ENCODE results near the gene ZBTB16.

The ZBTB16 gene

DNA sequence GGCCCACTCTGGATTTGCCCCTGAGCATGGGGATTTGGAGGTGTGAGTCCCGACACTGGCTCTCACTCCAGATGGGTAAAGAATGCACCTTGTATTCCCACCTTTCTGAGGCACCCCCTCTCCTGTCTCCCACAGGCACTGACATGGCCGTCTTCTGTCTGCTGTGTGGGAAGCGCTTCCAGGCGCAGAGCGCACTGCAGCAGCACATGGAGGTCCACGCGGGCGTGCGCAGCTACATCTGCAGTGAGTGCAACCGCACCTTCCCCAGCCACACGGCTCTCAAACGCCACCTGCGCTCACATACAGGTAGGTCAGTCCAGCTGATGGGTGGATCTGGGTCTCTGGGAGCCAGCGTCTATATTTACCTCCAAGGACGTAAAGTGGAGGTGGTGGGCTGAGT is 182.5 kb downstream of the ZBTB16 start:
- Histone ChIP-seq H3K27me3 (ENCODE audit: insufficient read depth, poor library complexity, severe bottlenecking) (no peaks in the 10 kb centered on the region), H3K27ac (replicated peaks) (no peak overlapping the region)
- TF ChIP-seq, protein P1, sequence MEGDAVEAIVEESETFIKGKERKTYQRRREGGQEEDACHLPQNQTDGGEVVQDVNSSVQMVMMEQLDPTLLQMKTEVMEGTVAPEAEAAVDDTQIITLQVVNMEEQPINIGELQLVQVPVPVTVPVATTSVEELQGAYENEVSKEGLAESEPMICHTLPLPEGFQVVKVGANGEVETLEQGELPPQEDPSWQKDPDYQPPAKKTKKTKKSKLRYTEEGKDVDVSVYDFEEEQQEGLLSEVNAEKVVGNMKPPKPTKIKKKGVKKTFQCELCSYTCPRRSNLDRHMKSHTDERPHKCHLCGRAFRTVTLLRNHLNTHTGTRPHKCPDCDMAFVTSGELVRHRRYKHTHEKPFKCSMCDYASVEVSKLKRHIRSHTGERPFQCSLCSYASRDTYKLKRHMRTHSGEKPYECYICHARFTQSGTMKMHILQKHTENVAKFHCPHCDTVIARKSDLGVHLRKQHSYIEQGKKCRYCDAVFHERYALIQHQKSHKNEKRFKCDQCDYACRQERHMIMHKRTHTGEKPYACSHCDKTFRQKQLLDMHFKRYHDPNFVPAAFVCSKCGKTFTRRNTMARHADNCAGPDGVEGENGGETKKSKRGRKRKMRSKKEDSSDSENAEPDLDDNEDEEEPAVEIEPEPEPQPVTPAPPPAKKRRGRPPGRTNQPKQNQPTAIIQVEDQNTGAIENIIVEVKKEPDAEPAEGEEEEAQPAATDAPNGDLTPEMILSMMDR (IDR thresholded peaks at IDR 0.05; ENCODE audit: insufficient read depth, low read length): no peak
- TF ChIP-seq, protein P2, sequence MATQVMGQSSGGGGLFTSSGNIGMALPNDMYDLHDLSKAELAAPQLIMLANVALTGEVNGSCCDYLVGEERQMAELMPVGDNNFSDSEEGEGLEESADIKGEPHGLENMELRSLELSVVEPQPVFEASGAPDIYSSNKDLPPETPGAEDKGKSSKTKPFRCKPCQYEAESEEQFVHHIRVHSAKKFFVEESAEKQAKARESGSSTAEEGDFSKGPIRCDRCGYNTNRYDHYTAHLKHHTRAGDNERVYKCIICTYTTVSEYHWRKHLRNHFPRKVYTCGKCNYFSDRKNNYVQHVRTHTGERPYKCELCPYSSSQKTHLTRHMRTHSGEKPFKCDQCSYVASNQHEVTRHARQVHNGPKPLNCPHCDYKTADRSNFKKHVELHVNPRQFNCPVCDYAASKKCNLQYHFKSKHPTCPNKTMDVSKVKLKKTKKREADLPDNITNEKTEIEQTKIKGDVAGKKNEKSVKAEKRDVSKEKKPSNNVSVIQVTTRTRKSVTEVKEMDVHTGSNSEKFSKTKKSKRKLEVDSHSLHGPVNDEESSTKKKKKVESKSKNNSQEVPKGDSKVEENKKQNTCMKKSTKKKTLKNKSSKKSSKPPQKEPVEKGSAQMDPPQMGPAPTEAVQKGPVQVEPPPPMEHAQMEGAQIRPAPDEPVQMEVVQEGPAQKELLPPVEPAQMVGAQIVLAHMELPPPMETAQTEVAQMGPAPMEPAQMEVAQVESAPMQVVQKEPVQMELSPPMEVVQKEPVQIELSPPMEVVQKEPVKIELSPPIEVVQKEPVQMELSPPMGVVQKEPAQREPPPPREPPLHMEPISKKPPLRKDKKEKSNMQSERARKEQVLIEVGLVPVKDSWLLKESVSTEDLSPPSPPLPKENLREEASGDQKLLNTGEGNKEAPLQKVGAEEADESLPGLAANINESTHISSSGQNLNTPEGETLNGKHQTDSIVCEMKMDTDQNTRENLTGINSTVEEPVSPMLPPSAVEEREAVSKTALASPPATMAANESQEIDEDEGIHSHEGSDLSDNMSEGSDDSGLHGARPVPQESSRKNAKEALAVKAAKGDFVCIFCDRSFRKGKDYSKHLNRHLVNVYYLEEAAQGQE (IDR thresholded peaks at IDR 0.05; ENCODE audit: insufficient replicate concordance, low read depth): no peak
- TF ChIP-seq GABPA (IDR thresholded peaks at IDR 0.05; ENCODE audit: low read depth) (no peak), SPI1 (IDR thresholded peaks at IDR 0.05; ENCODE audit: borderline replicate concordance, low read depth) (no peak), POLR2AphosphoS5 (IDR thresholded peaks at IDR 0.05; ENCODE audit: low read depth) (no peak)

DNA sequence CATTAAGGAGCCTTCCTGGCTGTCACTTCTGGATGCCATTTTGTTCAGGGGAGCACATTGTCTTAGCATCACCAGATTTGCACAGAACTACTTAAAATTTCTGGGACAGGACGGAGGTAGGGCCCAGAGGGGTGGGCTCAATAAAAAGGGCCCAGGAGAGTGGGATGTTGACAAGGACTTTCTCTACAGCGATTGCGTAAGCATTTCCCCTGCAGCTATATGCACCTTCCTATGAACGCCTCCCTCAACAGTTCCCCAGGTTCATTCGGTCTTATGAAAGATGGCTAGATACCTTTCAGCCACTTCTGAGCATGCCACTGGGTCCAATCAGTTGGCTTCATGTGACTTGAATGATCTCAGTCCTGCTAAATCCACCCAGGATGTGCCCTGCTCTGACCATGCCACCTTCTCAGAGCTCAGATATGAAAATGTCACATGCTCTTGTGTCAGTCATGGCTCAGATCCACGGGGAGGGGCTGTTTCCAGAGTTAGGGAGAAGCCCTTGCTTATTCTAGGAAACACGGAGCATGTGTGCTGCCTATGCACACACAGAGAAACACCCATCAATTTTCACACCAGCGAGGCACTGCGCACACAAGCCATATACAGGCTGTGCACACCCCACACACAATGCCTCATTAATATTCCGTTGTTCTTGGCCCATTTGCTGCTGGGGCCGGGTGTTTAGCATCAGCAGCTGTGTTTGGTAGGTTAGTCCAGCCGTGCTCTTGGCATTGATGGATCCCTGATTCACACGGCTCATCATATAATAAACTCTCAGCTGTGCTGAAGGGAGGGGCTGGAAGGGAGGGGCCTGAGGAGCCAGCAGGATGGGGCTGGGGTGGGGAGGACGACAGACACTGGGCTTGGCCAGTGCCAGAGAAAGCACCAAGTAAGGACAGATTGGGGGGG is 184.2 kb downstream of the ZBTB16 start:
- H3K27ac ChIP-seq (replicated peaks): no peak overlapping the region
- TF ChIP-seq, protein P2 (IDR thresholded peaks at IDR 0.05; ENCODE audit: insufficient replicate concordance, low read depth): no peak
- TF ChIP-seq POLR2AphosphoS5 (IDR thresholded peaks at IDR 0.05; ENCODE audit: low read depth) (no peak), GABPA (IDR thresholded peaks at IDR 0.05; ENCODE audit: low read depth) (no peak), SPI1 (IDR thresholded peaks at IDR 0.05; ENCODE audit: borderline replicate concordance, low read depth) (no peak)
- TF ChIP-seq, protein P1 (IDR thresholded peaks at IDR 0.05; ENCODE audit: insufficient read depth, low read length): no peak
- no peak for DNase-seq (ENCODE audit: low read depth in 1 of 2, low spot score in 1 of 2)
- H3K27me3 ChIP-seq (ENCODE audit: insufficient read depth, poor library complexity, severe bottlenecking): no peaks in the 10 kb centered on the region
- no peak overlapping the region for H3K4me3 ChIP-seq (replicated peaks; ENCODE audit: insufficient read depth, low read length)

More for the DNA sequence above, 182.5 kb downstream of the ZBTB16 start:
- no peak for DNase-seq (ENCODE audit: low read depth in 1 of 2, low spot score in 1 of 2)
- no peak overlapping the region for H3K4me3 ChIP-seq (replicated peaks; ENCODE audit: insufficient read depth, low read length)

DNA sequence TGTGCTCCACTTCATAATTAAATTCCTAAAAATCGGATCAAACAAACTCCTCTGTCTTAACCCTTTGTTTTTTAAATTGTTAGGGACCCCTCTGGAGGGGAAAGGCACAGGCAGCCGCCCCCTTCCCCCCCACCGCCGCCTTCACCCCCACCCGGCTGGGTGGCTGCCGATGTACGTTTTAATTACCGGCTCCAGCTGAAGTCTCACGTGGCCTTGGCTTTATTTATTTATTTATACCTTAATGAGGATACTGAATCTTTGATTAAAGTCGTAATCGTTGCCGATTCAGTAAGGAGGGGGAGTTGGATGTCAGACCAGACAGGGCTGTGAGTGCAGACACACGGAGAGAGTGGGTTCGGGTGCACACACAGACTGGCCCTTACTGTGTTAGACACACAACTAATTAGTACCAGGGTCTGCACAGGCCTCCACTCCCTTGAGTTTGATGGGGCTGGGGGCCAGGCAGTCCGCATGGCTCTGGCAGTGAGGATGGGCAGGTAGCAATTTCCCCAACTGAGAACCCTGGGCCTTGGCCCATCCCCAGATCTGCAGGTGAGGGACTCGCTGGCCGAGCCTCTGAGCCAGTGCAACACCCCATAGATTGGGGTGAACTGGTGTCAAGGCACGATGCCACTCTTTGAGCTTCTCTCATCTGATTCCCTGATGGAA is 185.3 kb downstream of the ZBTB16 start:
- no peak for TF ChIP-seq GABPA (IDR thresholded peaks at IDR 0.05; ENCODE audit: low read depth)
- TF ChIP-seq, protein P2 (IDR thresholded peaks at IDR 0.05; ENCODE audit: insufficient replicate concordance, low read depth): no peak
- TF ChIP-seq SPI1 (IDR thresholded peaks at IDR 0.05; ENCODE audit: borderline replicate concordance, low read depth): no peak
- no peak for TF ChIP-seq POLR2AphosphoS5 (IDR thresholded peaks at IDR 0.05; ENCODE audit: low read depth)
- TF ChIP-seq, protein P1 (IDR thresholded peaks at IDR 0.05; ENCODE audit: insufficient read depth, low read length): no peak
- no peak for DNase-seq (ENCODE audit: low read depth in 1 of 2, low spot score in 1 of 2)
- Histone ChIP-seq H3K4me3 (replicated peaks; ENCODE audit: insufficient read depth, low read length) (no peak overlapping the region), H3K27ac (replicated peaks) (no peak overlapping the region), H3K27me3 (ENCODE audit: insufficient read depth, poor library complexity, severe bottlenecking) (no peaks in the 10 kb centered on the region)

All from HL-60 (cell line).